Jurkat, Clone E6-1 (cell line): ENCODE data around the gene TEX2.
"Not testable (repeated sequence)": the region's sequence is repeated elsewhere in the genome, so short reads cannot be mapped to it uniquely, and the experiment has no call there.

Experiments used
- DNase-seq: peaks from one replicate; pipeline ENCODE4 v3.0.0-alpha.2; 2011; ENCODE audit warnings: low read depth, low spot score
- H3K4me3 ChIP-seq: 2 replicates; pipeline ENCODE4 v1.5.1; 2011; ENCODE audit warnings: mild to moderate bottlenecking, low read length, control low read depth, moderate library complexity

TEX2 gene

DNA sequence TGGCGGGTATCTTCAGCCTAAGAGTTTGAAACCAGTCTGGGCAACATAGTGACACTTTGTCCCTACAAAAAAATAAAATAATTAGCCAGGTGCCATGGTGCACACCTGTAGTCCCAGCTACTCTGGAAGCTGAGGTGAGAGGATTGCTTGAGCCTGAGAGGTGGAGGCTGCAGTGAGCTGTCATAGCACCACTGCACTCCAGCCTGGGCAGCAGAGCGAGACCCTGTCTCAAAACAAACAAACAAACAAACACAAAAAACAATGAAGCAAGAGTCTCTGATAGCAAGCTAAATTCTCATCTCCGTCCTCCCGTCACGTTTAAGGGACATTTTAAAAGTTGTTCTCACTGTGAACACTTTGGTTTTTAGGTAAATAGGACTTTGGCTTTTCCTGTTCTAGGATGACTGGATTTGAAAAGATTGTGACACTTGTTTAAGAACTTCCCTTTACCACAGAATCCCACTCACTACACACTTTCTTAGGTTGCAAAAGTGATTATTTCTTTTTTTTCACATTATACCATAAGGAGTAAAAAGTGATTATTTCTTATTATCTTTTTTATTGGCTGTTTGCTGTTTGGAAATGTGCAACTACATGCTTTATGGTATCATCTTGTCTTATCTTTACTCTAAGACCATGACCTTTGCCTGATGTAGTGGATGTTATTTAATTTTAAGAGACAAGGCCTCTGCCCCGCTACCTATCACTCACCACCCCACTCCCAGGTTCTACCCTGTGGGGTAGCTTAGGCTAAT, 128.7 kb downstream of the TEX2 start:
- no peak overlapping the region for H3K4me3 ChIP-seq
- DNase-seq: no peak

DNA sequence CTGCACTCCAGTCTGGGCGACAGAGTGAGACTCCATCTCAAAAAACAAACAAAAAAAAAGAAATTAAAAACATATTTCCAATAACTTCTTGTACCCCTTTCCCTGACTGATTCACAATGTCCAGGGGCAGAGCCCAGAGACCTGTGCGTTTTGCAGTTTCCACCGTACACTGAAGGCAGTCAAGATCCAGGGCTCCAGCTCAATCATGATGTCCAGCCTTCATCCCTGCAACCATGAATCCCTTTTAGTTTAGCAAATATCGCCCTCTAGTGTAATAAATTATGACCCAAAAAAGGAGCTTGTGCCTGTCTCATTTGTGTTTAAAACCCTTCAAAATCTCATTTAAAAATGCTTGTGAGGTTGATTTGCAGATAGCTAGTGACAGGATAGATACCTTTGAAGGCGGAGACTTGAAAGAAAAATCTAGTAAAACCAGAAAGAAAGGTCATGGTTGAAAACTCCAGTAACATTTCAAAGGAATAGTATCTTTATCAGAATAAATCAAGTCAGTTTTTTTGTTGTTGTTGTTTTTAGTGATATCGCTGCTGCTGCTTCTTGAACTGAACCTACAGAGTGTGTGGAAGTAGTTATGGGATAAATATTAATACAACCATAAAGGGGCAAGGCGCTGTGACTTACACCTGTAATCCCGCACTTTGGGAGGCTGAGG, 129.4 kb downstream of the TEX2 start:
- DNase-seq: peak; percentile 63
- H3K4me3 ChIP-seq: no peak overlapping the region

GRCh38 chr17:64131606-64132270, 131.3 kb downstream of the TEX2 start:
- no peak for DNase-seq
- H3K4me3 ChIP-seq: no peak overlapping the region

DNA sequence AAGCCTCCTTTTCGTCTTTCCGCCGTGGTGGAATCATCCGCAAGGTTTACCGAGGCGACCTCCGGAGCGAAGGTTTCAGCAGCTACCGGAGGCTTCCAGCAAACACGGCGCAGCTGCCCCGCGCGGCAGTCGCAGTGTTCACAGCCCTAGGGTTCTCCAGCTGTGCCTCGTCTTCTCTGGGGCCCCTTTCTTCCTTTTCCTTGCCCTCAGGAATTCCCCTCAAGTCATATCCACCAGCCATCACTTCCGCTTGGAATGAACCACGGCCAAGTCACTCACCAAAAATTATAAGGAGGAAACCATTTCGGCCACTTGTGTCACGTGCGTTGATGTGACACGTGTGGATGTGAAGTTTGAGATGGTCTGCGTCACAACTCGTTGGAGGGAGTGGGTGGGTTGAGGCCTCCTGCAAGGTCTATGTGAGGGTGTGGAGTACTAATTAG, 132.5 kb downstream of the TEX2 start:
- H3K4me3 ChIP-seq: no peak overlapping the region
- no peak for DNase-seq

- peak; percentile 72 for DNase-seq
- peak within 1 kb of the TSS; percentile 58 for H3K4me3 ChIP-seq
Observed at GRCh38 chr17:64129765-64130558, 133.1 kb downstream of the TEX2 start, which contains the start of gene ERN1. TSS of gene ERN1 (minus strand) at chr17:64130144. CDS start at chr17:64130029, 115 bp downstream.

DNA sequence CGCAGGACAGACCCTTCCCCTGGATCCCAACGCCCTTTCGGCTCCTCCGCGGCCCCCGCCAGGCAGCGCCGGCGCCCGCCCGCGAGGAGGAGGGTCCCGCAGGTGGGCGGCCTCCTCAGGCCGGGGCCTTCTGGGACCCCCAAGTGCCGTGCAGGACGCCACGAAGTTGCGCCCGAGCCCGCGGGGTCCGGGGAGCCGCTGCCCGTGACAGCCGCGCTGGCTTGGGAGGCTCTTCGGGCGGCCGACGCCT, 133.6 kb downstream of the TEX2 start:
- DNase-seq: no peak
- H3K4me3 ChIP-seq: peak overlapping the region; percentile 58

DNA sequence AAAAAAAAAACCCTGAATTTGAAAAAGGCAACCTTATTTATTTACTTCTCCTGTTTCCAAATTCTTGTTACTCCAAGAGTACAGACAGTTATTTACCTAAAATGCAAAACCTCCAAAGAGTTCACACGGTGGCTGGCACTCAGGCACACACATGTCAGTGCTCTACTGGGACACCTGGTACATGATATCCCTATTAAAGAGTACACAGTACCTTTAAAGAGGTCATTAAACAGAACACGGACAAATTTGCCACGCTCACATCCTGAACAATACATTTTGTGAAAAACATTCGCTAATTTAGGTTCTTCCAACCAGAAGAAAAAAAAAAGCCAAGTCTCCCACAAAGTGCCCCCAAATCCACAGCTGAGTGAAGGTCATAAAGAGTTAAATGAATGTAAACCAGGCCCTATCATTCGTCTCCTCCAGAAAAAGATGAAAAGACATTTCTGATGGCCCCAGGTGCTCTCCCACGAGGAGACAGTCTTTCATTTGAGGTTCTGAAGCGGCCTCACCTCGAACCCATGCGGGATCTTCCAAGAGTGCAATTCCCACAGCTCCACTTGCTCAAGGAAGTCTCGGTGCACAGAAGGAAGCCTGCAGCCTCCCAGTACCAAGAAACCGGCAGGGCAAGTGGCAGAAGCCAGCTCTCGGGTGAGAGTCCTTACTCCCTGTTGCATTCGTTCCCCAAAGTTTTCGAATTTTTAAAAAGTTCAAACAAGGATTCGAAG, 134.1 kb downstream of the TEX2 start:
- H3K4me3 ChIP-seq: peak overlapping the region; percentile 58
- no peak for DNase-seq

- no peak for DNase-seq
Observed at GRCh38 chr17:64126918-64127317, 136.1 kb downstream of the TEX2 start.

DNA sequence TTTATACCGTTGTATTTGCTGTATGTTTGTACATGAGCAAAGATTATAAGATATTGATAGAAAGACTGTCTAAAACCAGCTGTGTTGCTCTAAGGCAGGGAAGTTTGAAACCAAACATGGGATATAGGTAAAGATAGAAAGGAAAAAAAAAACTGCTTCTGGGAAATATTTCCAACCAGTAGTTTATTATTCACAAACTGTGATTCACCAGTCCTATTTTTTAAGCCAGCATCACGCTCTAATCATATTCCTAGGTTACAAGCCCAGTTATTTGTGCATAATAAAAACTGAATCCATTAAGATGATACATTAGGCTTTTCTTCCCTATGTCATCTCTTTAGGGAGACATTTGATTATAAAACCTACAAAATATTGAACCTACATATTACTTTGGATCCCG, 137.1 kb downstream of the TEX2 start:
- no peak overlapping the region for H3K4me3 ChIP-seq
- DNase-seq: no peak

More at GRCh38 chr17:64126918-64127317, 136.1 kb downstream of the TEX2 start:
- no peak overlapping the region for H3K4me3 ChIP-seq

DNA sequence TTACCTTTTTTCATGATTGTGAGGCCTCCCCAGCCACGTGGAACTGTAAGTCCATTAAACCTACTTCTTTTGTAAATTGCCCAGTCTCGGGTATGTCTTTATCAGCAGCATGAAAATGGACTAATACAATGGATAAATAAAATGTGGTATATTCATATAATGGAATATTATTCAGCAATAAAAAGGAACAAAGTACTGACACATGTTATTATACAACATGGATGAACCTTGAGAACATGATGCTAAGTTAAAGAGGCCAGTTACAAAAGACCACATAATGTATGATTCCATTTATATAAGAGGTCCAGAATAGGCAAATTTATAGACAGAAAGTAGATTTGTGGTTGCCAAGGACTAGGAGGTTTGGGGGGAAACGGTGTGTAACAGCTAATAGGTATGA, 138.5 kb downstream of the TEX2 start:
- DNase-seq: no peak
- H3K4me3 ChIP-seq: no peak overlapping the region

DNA sequence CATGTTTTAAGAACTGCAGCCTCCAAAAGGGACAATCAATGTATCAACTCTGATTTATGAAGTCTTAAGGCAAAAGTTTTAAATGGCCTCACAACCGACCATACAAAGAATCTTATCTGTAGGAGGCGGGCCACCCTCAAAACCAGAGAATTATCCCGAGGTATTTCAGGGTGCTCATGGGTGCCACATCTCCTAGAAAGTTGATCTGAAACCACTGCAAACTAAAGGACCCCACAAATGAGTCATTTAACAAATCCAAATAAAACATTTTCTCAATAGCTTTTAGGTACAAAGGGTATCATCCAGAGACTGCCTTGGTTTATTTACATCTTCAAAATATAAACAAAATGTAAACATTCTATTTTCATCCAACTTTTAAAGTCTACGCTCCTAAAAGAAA, 139.9 kb downstream of the TEX2 start:
- no peak for DNase-seq
- no peak overlapping the region for H3K4me3 ChIP-seq

GRCh38 chr17:64120972-64121786, 141.9 kb downstream of the TEX2 start:
- DNase-seq, H3K4me3 ChIP-seq: not testable (repeated sequence)

DNA sequence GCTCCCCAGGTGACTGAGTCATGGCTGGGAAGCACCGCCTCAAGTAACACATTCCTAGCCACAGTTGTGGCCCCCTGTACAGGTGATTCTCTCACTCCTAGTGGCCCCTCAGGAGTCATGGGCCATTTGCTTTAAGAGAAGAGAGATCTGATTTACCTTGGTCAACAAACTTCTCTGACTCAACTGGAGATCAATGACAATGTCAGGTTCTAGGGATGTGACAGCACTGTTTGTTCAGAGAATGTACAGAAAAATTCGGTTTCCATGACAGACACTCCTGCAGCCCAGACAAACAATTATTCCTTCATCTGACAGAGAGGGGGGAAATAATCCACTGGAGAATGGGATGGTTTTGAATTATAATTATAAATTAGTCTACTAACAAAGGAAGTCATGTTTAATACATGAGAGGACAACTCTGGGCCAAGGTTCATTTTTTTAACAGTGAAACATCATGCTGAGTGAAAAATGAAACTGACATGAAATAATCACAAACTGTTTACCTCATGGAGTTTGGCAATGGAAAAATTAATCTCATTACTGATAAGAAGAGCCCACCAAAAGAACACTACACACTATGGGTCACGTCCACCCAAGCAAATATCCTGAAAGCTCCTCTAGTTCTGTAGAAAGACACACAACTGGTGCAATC, 142.8 kb downstream of the TEX2 start:
- no peak overlapping the region for H3K4me3 ChIP-seq

GRCh38 chr17:64117981-64118979, 144.8 kb downstream of the TEX2 start:
- H3K4me3 ChIP-seq: no peak overlapping the region
- no peak for DNase-seq

More for the DNA sequence above, 142.8 kb downstream of the TEX2 start:
- no peak for DNase-seq

- H3K4me3 ChIP-seq: no peak overlapping the region
- peak; percentile 58 for DNase-seq
Observed at GRCh38 chr17:64115822-64116534, 147.1 kb downstream of the TEX2 start.
